Breast epithelium (tissue), 3 donors: ENCODE results near the gene ABTB2.

Source experiments
- CTCF ChIP-seq, 3 donors: fragments of 450-650 bp; IDR thresholded peaks; one replicate each; pipeline ENCODE4 v1.5.1; 2016 to 2017; ENCODE audit warnings: antibody characterized with exemption in 3 of 3, mild to moderate bottlenecking in 3 of 3, moderate library complexity in 3 of 3
- POLR2A ChIP-seq: fragments of 450-650 bp; IDR thresholded peaks from one replicate; pipeline ENCODE4 v1.6.1; 2016; ENCODE audit warnings: antibody characterized with exemption, mild to moderate bottlenecking, moderate library complexity
- POLR2AphosphoS5 ChIP-seq, 3 donors: sonication (generic); formaldehyde crosslinking; IDR thresholded peaks; one replicate each; pipeline ENCODE4 v1.6.1; 2017; ENCODE audit warnings: antibody characterized with exemption in 3 of 3

- no peak for TF ChIP-seq CTCF (IDR thresholded peaks at IDR 0.05)
- TF ChIP-seq POLR2AphosphoS5 (IDR thresholded peaks at IDR 0.05) = no peak
- no peak for TF ChIP-seq POLR2A
Measured at GRCh38 chr11:34151166-34151565, 206.6 kb downstream of the ABTB2 start.
